BJ (cell line): ENCODE measurements around the gene DOCK4. TPM values are rescaled to one million over a fixed set of nuclear protein-coding genes. Genes with fewer than 3 reads are reported as not detected.

Experiments used
- CTCF ChIA-PET: fragments of 350-600 bp; formaldehyde crosslinking; extraction: SDS; loops from one replicate; lab custom pipeline; 2021; ENCODE audit warnings: antibody characterized with exemption, inconsistent platforms; lab: Yijun Ruan, JAX
- POLR2A ChIA-PET: fragments of 300-600 bp; sonication (Branson Sonifier 250); formaldehyde crosslinking; extraction: SDS; loops from one replicate; lab custom pipeline; 2021; ENCODE audit warnings: antibody characterized with exemption; lab: Charles Lee
- DNase-seq: peaks from one replicate; pipeline ENCODE4 v3.0.0-alpha.2; 2011; ENCODE audit warnings: low read depth
- H3K27me3 ChIP-seq: 2 replicates; pipeline ENCODE4 v1.6.0; 2011; ENCODE audit warnings: low read length; ENCODE audit not compliant: control insufficient read depth, insufficient read depth
- H3K36me3 ChIP-seq: 2 replicates; pipeline ENCODE4 v1.5.1; 2011; ENCODE audit warnings: low read length; ENCODE audit not compliant: control insufficient read depth, insufficient read depth
- H3K4me3 ChIP-seq: 2 replicates; pipeline ENCODE4 v1.5.1; 2011; ENCODE audit warnings: low read depth, mild to moderate bottlenecking, control low read depth, low read length
- polyA plus RNA-seq: library from polyadenylated mRNA; depleted of rRNA; stranded (reverse); fragments of >200 nt; gene quantifications from 2 replicates; pipeline ENCODE4 v1.2.3, GENCODE V29; 2011
- TF ChIP-seq, protein P1 (sequence below): IDR thresholded peaks from 2 replicates; pipeline ENCODE4 v1.5.1; 2011; ENCODE audit warnings: low read depth, mild to moderate bottlenecking, control low read depth, inconsistent platforms, low read length, moderate library complexity; ENCODE audit not compliant: insufficient read depth

Gene DOCK4
- polyA plus RNA-seq, 1 experiment, result 0.15 TPM

DNA sequence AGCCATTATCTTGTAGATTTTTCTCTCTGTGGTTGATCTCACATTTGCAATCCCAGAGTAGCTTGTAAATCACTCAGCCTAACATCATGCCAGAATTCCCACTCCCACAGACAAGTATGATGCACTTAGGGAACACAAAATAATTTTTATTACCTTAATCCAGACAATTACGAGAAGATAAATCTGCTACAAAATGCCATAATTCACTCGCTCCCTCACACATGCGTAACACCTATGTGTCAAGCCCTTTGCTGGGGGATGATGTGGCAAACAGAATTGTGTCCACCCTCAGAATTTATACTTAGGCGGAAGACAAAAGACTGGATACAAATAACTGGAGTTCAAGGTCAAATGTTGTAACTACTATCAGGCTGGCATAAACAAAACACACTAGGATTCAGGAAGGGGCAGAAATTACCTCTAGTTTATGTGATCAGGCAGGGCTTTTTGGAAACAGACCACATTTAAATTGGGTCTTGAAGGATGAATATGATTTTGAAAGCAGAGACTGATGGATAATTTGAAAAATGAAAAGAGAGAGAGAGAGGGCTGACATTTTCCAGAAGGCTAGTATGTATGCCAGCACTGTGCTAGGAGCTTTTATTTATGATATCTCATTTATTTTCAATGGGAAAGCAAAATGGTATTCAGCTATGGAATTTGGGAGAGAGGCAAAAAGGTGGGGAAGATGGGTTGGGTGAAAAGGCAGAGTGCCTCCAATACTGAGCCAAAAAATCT, 69.8 kb downstream of the DOCK4 start:
- POLR2A ChIA-PET, result no interaction called here
- CTCF ChIA-PET, result interaction anchor here (0.5 to 1.1 kb wide), 3 partner anchors 12 to 377 kb away, joined by 3 to 4 read pairs (median 3); no protein-coding TSS in a partner anchor
- no peak for DNase-seq
- TF ChIP-seq, protein P1, sequence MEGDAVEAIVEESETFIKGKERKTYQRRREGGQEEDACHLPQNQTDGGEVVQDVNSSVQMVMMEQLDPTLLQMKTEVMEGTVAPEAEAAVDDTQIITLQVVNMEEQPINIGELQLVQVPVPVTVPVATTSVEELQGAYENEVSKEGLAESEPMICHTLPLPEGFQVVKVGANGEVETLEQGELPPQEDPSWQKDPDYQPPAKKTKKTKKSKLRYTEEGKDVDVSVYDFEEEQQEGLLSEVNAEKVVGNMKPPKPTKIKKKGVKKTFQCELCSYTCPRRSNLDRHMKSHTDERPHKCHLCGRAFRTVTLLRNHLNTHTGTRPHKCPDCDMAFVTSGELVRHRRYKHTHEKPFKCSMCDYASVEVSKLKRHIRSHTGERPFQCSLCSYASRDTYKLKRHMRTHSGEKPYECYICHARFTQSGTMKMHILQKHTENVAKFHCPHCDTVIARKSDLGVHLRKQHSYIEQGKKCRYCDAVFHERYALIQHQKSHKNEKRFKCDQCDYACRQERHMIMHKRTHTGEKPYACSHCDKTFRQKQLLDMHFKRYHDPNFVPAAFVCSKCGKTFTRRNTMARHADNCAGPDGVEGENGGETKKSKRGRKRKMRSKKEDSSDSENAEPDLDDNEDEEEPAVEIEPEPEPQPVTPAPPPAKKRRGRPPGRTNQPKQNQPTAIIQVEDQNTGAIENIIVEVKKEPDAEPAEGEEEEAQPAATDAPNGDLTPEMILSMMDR, result no peak
- Histone ChIP-seq H3K36me3 (no peaks in the 10 kb centered on the region), H3K27me3 (no peaks in the 10 kb centered on the region), H3K4me3 (no peak overlapping the region)

DNA sequence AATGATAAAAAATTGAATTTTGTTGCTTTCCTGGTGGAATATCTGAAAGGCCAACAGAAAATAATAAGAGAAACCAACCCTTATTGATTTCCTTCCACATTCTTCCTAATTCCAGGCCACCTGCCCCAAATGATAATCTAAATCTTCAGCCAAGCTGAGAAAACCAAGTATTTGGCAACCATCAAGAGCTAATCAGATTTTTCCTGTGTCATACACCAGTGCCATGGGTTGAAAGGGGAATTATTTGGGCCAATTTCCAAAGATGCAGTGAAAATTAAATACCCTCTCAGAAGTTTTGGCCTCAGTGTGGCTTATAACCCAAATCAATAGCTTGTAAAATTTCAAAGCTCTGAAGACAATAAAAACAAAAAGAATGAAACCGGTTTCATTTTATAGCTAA, 70.4 kb downstream of the DOCK4 start:
- H3K36me3 ChIP-seq, result no peaks in the 10 kb centered on the region
- CTCF ChIA-PET, result interaction anchor here (0.7 to 1.1 kb wide), 2 partner anchors 11 to 360 kb away, joined by 3 read pairs; no protein-coding TSS in a partner anchor
- H3K27me3 ChIP-seq, result no peaks in the 10 kb centered on the region
- DNase-seq, result no peak
- H3K4me3 ChIP-seq, result no peak overlapping the region
- POLR2A ChIA-PET, result no interaction called here
- TF ChIP-seq, protein P1, result no peak

DNA sequence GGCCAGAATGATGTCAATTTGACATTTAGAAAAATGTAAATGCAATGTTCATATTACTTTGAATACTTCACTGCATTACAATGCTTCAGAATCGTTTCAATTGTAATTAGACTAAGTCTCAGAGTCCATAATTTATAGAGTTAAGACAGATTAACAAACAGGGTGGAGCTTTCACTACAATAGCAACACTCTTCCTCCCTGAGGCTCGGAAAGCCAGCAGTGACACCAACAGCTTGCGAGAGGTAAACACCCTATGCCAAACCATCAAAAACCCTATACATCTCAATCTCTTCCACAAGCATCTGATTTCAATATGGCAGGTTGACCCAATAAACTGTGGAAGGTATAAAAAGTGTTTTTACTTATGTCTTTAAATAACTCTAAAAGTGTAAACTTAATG, 72.2 kb downstream of the DOCK4 start:
- Histone ChIP-seq H3K27me3 (no peaks in the 10 kb centered on the region), H3K4me3 (no peak overlapping the region), H3K36me3 (no peaks in the 10 kb centered on the region)
- TF ChIP-seq, protein P1, result no peak
- DNase-seq, result no peak
- POLR2A ChIA-PET, result no interaction called here
- CTCF ChIA-PET, result no interaction called here

DNA sequence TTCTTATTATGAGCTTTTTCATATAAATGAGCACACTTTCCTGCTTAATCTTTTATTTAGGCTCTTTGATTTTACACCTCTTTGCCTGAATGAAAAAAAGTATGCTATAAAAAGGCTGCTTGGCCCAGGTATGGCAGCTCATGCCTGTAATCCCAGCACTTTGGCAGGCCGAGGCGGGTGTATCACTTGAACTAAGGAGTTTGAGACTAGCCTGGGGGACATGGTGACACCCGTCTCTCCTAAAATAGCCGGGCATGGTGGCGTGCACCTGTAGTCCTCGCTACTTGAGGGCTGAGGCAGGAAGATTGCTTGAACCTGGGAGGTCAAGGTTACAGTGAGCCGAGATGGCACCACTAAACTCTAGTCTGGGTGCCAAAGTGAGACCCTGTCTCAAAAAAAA, 72.9 kb downstream of the DOCK4 start:
- no peaks in the 10 kb centered on the region for H3K36me3 ChIP-seq
- H3K27me3 ChIP-seq, result no peaks in the 10 kb centered on the region
- TF ChIP-seq, protein P1, result no peak
- no peak overlapping the region for H3K4me3 ChIP-seq
- POLR2A ChIA-PET, result no interaction called here
- CTCF ChIA-PET, result no interaction called here
- DNase-seq, result no peak

DNA sequence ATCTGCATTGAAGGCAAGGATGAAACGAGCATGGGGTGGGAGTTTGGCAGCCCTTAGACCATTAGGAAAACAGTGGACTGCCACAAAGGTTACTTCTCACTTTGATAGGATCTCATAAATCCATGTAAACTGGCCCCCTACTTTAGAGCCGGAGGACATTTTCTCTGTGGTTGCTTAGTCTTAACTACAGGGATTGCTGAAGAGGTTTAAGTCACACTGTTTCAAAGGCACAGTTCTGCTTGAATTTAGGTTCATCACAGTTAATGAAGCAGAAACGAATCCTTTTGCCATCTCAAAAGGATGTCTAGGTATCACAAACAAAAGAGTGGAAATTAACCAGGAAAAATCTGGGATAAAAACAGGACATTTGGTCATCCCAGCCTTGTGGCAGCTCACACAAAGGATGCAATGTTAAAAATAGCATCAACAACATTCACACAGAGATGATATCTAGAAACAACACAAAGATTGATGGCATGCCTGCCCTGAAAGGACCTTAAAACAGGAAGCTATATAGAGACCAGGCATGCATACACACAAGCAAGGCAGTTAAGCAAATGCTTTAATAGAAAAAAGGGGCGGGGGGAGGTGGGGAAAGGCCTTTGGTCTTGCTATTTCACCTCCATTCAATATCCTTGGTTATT, 74.0 kb downstream of the DOCK4 start:
- Histone ChIP-seq H3K36me3 (no peaks in the 10 kb centered on the region), H3K27me3 (no peaks in the 10 kb centered on the region), H3K4me3 (no peak overlapping the region)
- ChIA-PET POLR2A (no interaction called here), CTCF (interaction anchor here (1.1 kb wide), 1 partner anchor 42 kb away, joined by 4 read pairs; no protein-coding TSS in a partner anchor)
- TF ChIP-seq, protein P1, result no peak
- no peak for DNase-seq
